Adipose tissue (tissue), 3 donors: ENCODE data around the gene PTPRN. TPM values are rescaled to one million over a fixed set of nuclear protein-coding genes. Genes with fewer than 3 reads are reported as not detected.
"Not testable (repeated sequence)": the region's sequence is repeated elsewhere in the genome, so short reads cannot be mapped to it uniquely, and the experiment has no call there.

Experiments used
- H3K27ac ChIP-seq: one replicate; pipeline ENCODE4 v1.5.1; 2013; ENCODE audit warnings: low read depth, low read length
- WGBS, 3 donors: extraction: QIAGEN DNeasy Blood & Tissue Kit; methylation state at CpG; one replicate each; pipeline ENCODE4 v1.1.7; 2013; 5-methylcytosine and 5-hydroxymethylcytosine counted together
- polyA plus RNA-seq, 3 donors: library from polyadenylated mRNA; stranded (reverse); fragments of 200-250 nt; gene quantifications; one replicate each; pipeline ENCODE4 v1.2.3, GENCODE V29; 2013
- donor health status: healthy with polysubstance abuse.
- donor health status: Bipolar disorder and iron deficiency.
- donor health status: healthy.

PTPRN gene
- polyA plus RNA-seq, 3 donors, result 0.45 to 15.5 TPM; not detected in 1

- WGBS, 3 donors, result 87 to 93% (median 93%) methylated on average over 16 of the region's 16 CpGs
- H3K27ac ChIP-seq, result no peak overlapping the region
Measured at GRCh38 chr2:219314804-219315468, 5.7 kb upstream of the PTPRN start.

DNA sequence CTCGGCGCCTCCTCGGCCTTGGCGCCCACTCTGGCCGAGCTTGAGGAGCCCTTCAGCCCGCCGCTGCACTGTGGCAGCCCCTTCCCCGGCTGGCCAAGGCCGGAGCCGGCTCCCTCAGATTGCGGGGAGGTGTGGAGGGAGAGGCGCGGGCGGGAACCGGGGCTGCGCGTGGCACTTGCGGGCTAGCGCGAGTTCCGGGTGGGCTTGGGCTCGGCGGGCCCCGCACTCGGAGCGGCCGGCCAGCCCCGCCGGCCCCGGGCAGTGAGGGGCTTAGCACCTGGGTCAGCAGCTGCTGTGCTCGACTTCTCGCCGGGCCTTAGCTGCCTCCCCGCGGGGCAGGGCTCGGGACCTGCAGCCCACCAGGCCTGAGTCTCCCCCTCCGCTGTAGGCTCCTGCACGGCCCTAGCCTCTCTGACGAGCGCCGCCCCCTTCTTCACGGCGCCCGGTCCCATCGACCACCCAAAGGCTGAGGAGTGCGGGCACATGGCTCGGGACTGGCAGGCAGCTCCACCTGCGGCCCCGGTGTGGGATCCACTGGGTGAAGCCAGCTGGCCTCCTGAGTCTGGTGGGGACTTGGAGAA is 3.6 kb upstream of the PTPRN start:
- WGBS, 3 donors, result 83 to 94% (median 92%) methylated on average over 30 to 49 of the region's 49 CpGs
- not testable (repeated sequence) for H3K27ac ChIP-seq

- 2 to 7% (median 3%) methylated on average over 44 to 45 of the region's 45 CpGs for WGBS, 3 donors
Measured at GRCh38 chr2:219308142-219309101, 779 bp downstream of the PTPRN start.

DNA sequence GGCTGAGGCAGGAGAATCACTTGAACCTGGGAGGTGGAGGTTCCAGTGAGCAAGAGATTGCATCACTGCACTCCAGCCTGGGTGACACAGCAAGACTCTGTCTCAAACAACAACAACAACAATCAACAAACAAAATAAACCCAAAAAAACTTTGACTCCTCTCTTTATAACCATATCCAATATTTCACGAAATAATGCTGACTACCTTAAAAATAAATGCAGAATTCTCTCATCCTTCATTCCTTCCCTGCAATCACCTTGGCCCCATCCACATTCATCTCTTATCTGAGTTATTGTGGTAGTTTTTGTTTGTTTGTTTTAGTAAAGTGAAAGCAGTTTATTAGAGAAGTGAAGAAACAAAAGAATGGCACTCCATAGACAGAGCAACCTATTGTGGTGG is 3.2 kb downstream of the PTPRN start:
- 61 to 78% (median 68%) methylated on average over 1 of the region's 1 CpG for WGBS, 3 donors
- H3K27ac ChIP-seq, result no peak overlapping the region

More at GRCh38 chr2:219308142-219309101, 779 bp downstream of the PTPRN start:
- no peak overlapping the region for H3K27ac ChIP-seq

GRCh38 chr2:219304223-219304622 is 5.0 kb downstream of the PTPRN start:
- WGBS, 3 donors, result 35 to 60% (median 59%) methylated on average over 2 of the region's 2 CpGs
- no peak overlapping the region for H3K27ac ChIP-seq

- H3K27ac ChIP-seq, result no peak overlapping the region
- WGBS, 3 donors, result 46 to 69% (median 66%) methylated on average over 11 of the region's 11 CpGs
Measured at GRCh38 chr2:219302412-219302968, 6.7 kb downstream of the PTPRN start.

DNA sequence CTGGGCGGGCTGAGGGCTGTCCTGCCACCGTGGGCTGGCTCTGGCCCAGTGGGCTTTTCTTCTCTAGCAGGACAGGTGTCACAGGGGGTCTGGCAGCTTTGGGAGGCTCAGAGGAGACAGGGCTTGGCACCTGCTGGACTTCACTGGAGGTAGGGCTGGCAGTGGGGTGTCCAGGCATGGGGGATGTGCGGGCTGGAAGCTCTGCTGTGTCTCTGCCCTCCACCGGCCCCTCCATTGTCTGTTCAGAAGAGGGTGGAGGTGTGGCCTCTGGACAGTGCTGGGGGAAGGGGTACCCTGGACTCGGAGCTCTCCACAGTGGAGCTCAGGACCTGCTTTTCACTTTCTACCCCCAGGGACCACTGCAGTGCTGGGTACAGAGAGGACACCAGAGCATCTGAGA is 9.2 kb downstream of the PTPRN start:
- no peak overlapping the region for H3K27ac ChIP-seq
- 51 to 66% (median 56%) methylated on average over 5 of the region's 5 CpGs for WGBS, 3 donors

DNA sequence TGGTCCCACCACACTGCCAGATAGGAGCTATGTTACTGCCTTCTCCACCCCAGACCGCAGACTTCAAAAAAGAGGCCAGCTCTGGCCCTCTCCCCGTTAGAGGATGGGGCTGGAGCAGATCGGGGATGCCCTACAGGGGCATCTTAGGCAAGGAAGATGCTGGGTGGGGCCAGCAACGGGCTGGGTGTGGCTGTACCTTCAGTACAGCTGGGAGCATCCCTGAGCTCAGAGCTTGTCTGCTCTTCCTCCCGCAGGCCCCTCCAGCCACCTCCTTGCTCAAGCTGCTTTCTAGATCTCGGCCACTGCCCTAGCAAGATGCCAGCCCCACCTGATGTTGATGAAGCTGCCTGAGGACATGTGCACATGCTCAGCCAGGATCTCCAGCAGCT is 9.8 kb downstream of the PTPRN start:
- H3K27ac ChIP-seq, result no peak overlapping the region
- WGBS, 3 donors, result 79 to 83% (median 81%) methylated on average over 4 to 6 of the region's 6 CpGs

DNA sequence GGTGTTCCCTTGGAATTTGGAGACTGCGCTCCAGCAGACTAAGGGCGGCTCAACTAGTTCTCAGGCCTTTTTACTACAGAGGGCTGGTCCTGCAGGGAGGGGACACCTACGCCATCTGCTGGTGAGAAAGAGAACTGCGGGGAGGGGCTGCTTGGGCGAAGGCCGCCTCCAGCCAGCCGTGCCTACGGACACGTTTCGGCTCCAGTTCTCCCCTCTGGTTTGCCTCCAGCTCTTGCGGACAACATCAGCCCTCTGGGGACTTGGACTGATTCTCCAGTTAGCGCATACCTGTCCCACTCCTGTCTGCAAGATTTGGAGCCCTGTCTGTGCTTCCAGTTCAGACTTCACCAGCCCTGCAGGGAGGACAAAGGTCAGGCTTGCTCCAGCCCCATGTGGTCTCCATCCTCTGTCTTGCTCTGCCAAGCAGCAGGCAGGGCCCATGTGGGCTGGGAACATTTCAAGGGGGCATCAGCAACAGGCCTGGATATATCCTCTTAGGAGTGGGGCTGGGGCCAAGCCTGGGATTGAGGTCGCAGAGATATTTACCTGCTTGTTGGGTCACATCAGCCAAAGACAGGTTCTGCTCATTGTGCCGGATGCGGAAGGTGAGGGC is 10.3 kb downstream of the PTPRN start:
- WGBS, 3 donors, result 17 to 24% (median 23%) methylated on average over 15 of the region's 15 CpGs

GRCh38 chr2:219297766-219298456 is 11.3 kb downstream of the PTPRN start:
- no peak overlapping the region for H3K27ac ChIP-seq
- 81 to 87% (median 81%) methylated on average over 14 of the region's 14 CpGs for WGBS, 3 donors

More for the DNA sequence above, 10.3 kb downstream of the PTPRN start:
- no peak overlapping the region for H3K27ac ChIP-seq

DNA sequence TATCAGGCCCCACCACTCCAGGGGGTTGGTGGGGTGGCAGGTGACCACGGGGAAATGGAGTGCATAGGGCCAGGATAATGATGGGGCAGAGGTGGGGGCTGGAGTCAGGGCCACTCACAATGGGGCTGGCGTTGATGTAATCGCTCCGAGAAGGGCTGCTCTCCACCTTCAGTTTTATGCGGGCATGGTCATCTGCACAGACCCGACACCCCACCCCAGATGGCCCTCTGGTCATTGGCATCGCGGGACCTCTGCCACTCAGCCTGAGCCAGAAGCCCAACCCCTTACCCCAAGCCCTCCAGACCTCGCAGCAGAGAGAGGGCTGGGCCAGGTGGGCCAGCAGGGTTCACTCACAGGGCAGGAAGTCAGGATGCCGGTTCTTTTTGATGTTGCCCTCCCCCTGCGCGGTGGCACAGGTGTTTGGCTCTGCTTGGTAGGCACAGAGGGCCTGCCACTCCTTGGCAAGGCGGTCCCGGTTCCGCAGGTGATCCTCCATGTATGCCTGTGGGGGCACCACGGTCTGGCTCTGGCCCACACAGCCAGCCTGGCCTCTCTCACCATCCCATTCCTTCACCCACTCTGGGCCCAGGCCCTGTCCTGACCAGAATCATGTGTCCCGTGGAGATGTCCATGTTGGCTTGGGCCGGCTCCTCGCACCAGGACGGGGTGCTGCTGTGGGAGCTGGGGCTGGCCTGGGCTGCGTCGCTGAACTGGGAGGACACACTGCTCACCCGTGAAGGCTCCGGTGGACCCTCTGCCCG is 12.4 kb downstream of the PTPRN start:
- H3K27ac ChIP-seq, result no peak overlapping the region
- WGBS, 3 donors, result 81 to 87% (median 86%) methylated on average over 25 of the region's 25 CpGs

- no peak overlapping the region for H3K27ac ChIP-seq
- 85 to 87% (median 85%) methylated on average over 14 of the region's 14 CpGs for WGBS, 3 donors
Measured at GRCh38 chr2:219296142-219296541, 13.1 kb downstream of the PTPRN start.

- 5 to 15% (median 6%) methylated on average over 35 to 67 of the region's 67 CpGs for WGBS, 3 donors
- H3K27ac ChIP-seq, result no peak overlapping the region
Measured at GRCh38 chr2:219294356-219295351, 14.5 kb downstream of the PTPRN start.

GRCh38 chr2:219293736-219294231 is 15.4 kb downstream of the PTPRN start:
- no peak overlapping the region for H3K27ac ChIP-seq
- 80 to 84% (median 83%) methylated on average over 5 of the region's 5 CpGs for WGBS, 3 donors

GRCh38 chr2:219292616-219293015 is 16.6 kb downstream of the PTPRN start:
- H3K27ac ChIP-seq, result no peak overlapping the region
- 86 to 94% (median 91%) methylated on average over 9 of the region's 9 CpGs for WGBS, 3 donors

DNA sequence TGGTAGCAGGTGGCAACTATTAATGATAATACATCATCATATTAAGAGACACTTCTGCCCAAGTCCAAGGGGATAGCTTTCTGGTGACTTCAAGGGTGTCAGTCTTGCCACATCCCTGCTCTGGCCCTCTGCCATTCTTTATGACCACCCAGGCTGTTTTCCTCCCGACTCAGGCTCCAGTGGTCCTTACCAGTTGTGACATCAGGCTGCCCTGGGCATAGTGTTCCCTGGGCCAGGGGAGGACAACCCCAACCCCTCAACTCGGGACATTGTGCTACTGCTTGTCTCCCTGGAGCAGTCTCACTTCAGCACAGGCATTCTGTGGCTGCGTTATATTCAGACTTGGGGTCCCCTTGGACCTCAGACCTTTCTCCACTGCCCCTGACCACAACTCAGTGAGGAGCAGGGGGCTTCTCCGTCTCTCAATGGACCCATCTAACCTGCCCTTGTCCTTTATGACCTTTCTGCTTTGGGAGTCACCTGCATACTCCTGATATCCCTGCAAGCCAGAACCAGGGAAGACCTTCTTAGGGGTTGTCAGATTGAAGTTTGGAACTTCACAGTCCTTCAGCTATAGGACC is 17.2 kb downstream of the PTPRN start:
- 76 to 80% (median 78%) methylated on average over 4 of the region's 4 CpGs for WGBS, 3 donors
- H3K27ac ChIP-seq, result no peak overlapping the region
